Calu3 (cell line): Measurements from ENCODE around the gene EXD2. TPM values are rescaled to one million over a fixed set of nuclear protein-coding genes. Genes with fewer than 3 reads are reported as not detected.
"Not testable (repeated sequence)": the region's sequence is repeated elsewhere in the genome, so short reads cannot be mapped to it uniquely, and the experiment has no call there.

Experiments
- BruUV-seq: library from RNA; stranded (reverse); fragments of 400-500 nt; replicated peaks from 2 replicates; lab custom pipeline; 2021; lab: Mats Ljungman, UMichigan
- CTCF ChIA-PET: fragments of 300-600 bp; sonication (Branson Sonifier 250); formaldehyde crosslinking; loops from one replicate; lab custom pipeline; 2022; ENCODE audit warnings: antibody characterized with exemption; lab: Charles Lee
- DNase-seq: peaks from one replicate; pipeline ENCODE4 v3.0.0; 2022
- H3K27ac Mint-ChIP-seq: one replicate; pipeline ENCODE4 v1.8.0; 2022; ENCODE audit warnings: mixed read lengths; ENCODE audit not compliant: unreplicated experiment
- H3K27me3 Mint-ChIP-seq: one replicate; pipeline ENCODE4 v1.8.0; 2022; ENCODE audit warnings: mixed read lengths; ENCODE audit not compliant: unreplicated experiment
- H3K36me3 Mint-ChIP-seq: one replicate; pipeline ENCODE4 v1.8.0; 2022; ENCODE audit warnings: mild to moderate bottlenecking, moderate library complexity, mixed read lengths; ENCODE audit not compliant: insufficient read depth, unreplicated experiment
- H3K4me1 Mint-ChIP-seq: one replicate; pipeline ENCODE4 v1.8.0; 2022; ENCODE audit warnings: mild to moderate bottlenecking, low read depth, mixed read lengths; ENCODE audit not compliant: unreplicated experiment
- H3K4me3 Mint-ChIP-seq: one replicate; pipeline ENCODE4 v1.8.0; 2022; ENCODE audit warnings: mild to moderate bottlenecking, low read depth, moderate library complexity, mixed read lengths; ENCODE audit not compliant: unreplicated experiment
- H3K9me3 Mint-ChIP-seq: one replicate; pipeline ENCODE4 v1.8.0; 2022; ENCODE audit warnings: low read depth, mixed read lengths; ENCODE audit not compliant: unreplicated experiment
- intact Hi-C: fragments of 100-400 bp; cut with micrococcal nuclease; formaldehyde crosslinking; loops from one replicate; pipeline ENCODE4 v1.10.0; 2022; ENCODE audit not compliant: unreplicated experiment
- total RNA-seq: library from RNA; stranded (reverse); gene quantifications from 2 replicates; pipeline ENCODE4 v1.2.3, GENCODE V29; 2022
- TF ChIP-seq, protein P1 (sequence below): fragments of 200-600 bp; IDR thresholded peaks from one replicate; pipeline ENCODE4 v1.8.0; 2022; ENCODE audit warnings: antibody characterized with exemption; ENCODE audit not compliant: unreplicated experiment

The EXD2 gene
- total RNA-seq, 1 experiment from 2014 or later: 13.1 TPM

DNA sequence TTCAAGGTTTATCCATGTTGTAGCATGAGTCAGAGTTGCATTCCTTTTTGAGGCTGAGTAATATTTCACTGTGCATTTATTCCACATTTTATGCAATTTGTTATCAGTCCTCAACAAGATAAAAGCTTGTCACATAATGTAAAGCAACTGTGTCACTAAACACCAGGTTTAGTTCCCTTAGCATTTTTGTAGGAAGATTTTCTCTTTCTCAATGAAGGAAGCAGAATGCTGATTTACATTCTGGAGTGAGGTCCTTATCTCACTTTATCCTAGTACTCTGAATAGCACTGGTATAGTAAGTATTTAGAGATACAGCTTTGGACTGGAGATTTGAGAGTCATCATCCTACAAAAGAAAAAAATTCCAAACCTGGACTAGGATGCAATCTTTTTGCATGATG is 9.8 kb upstream of the EXD2 start:
- Mint-ChIP-seq H3K4me1 (no peaks in the 10 kb centered on the region), H3K36me3 (no peaks in the 10 kb centered on the region), H3K9me3 (no peaks in the 10 kb centered on the region), H3K4me3 (no peak overlapping the region), H3K27me3 (peaks cover 39% of the 10 kb centered on the region), H3K27ac (no peak overlapping the region)
- TF ChIP-seq, protein P1, sequence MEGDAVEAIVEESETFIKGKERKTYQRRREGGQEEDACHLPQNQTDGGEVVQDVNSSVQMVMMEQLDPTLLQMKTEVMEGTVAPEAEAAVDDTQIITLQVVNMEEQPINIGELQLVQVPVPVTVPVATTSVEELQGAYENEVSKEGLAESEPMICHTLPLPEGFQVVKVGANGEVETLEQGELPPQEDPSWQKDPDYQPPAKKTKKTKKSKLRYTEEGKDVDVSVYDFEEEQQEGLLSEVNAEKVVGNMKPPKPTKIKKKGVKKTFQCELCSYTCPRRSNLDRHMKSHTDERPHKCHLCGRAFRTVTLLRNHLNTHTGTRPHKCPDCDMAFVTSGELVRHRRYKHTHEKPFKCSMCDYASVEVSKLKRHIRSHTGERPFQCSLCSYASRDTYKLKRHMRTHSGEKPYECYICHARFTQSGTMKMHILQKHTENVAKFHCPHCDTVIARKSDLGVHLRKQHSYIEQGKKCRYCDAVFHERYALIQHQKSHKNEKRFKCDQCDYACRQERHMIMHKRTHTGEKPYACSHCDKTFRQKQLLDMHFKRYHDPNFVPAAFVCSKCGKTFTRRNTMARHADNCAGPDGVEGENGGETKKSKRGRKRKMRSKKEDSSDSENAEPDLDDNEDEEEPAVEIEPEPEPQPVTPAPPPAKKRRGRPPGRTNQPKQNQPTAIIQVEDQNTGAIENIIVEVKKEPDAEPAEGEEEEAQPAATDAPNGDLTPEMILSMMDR: no peak
- intact Hi-C loops: no loop called here
- DNase-seq: no peak
- no TSS peak for BruUV-seq
- CTCF ChIA-PET: no interaction called here

DNA sequence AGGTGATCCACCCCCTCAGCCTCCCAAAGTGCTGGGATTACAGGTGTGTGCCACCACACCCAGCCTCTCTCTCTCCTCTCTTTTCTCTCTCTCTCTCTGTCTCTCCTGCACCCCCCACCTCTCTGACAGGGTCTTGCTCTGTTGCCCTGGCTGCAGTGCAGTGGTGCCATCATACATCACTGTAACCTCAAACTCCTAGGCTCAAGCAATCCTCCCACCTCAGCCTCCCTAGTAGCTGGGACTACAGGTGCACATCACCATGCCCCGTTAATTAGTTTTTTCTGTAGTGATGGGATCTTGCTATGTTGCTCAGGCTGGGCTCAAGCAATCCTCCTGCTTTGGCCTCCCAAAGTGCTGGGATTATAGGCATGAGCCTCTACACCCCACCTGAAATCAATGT is 8.7 kb upstream of the EXD2 start:
- CTCF ChIA-PET: not testable (repeated sequence)

DNA sequence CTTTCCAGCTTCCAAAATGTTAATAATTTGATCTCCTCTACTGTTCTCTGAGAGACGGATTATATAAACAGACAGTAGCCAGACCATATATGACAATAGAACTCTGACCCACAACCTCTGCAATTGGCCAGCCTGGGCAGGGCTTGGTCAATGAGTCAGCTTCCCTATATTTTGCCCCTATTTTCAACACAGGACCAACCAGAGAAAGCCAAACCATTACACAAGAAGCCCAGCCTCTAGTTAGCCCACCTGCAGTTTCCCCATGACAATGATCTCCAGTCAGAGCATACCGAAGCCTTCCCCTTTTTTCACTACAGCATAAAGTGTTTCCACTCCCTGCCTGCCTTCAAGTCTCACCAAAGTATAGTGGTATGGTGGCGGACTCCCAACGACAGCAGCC is 7.6 kb upstream of the EXD2 start:
- Mint-ChIP-seq H3K4me1 (no peaks in the 10 kb centered on the region), H3K27ac (no peak overlapping the region), H3K9me3 (no peaks in the 10 kb centered on the region), H3K36me3 (no peaks in the 10 kb centered on the region), H3K27me3 (peaks cover 36% of the 10 kb centered on the region), H3K4me3 (no peak overlapping the region)
- BruUV-seq: no TSS peak
- CTCF ChIA-PET: interaction anchor here (0.6 kb wide), 1 partner anchor 138 kb away, joined by 3 read pairs; no protein-coding TSS in a partner anchor
- no peak for DNase-seq
- intact Hi-C loops: no loop called here
- TF ChIP-seq, protein P1: no peak

More for the DNA sequence above, 8.7 kb upstream of the EXD2 start:
- DNase-seq, BruUV-seq, H3K9me3 Mint-ChIP-seq, H3K36me3 Mint-ChIP-seq, H3K4me3 Mint-ChIP-seq, H3K4me1 Mint-ChIP-seq, intact Hi-C loops, H3K27ac Mint-ChIP-seq: not testable (repeated sequence)
- H3K27me3 Mint-ChIP-seq: peaks cover 28% of the 10 kb centered on the region

DNA sequence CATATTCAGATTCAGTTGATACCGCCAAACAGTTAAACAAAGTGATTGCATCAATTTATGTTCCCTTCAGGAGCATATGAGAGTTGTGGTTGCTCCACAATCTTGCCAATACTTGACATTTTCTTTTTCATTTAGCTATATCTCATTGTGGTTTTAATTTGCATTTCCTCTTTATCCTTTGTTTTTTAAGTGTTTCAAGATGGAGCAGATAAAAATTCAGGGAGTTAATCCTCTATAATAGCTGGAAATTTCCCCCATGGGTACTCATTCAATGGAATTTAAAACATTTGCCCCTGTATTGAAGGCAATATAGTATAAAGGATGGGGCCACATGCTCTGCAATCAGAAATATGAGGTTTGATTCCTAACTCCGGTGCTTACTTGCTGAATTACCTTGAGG is 1.1 kb upstream of the EXD2 start:
- intact Hi-C loops: loop anchor here (10.0 kb wide), 1 partner anchor 65 kb away; no protein-coding TSS in a partner anchor
- peaks cover 13% of the 10 kb centered on the region for H3K27me3 Mint-ChIP-seq
- CTCF ChIA-PET: no interaction called here
- H3K4me1 Mint-ChIP-seq: no peaks in the 10 kb centered on the region
- DNase-seq: no peak
- peaks cover 20% of the 10 kb centered on the region for H3K36me3 Mint-ChIP-seq
- no peak overlapping the region for H3K27ac Mint-ChIP-seq
- H3K9me3 Mint-ChIP-seq: no peaks in the 10 kb centered on the region
- H3K4me3 Mint-ChIP-seq: no peak overlapping the region
- TF ChIP-seq, protein P1: no peak
- BruUV-seq: no TSS peak

DNA sequence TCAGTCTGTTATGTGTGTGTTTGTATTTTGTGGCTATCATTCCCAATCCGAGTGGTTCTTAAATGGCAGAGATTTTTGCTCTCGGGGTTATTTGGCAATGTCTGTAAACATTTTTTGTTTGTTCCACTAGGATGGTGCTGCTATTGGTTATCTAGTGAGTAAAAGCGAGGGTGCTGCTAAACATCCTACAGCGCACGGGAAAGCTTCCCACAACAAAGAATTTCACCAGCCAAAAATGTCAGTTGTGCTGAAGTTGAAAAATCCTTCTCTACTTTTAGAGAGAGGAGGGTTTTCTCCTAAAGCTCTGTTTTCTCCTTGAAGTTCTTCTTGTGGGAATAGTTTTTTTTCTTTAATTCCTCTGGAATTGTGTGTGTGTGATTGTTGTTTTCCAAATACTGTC is 2.4 kb downstream of the EXD2 start:
- peaks cover 20% of the 10 kb centered on the region for H3K36me3 Mint-ChIP-seq
- CTCF ChIA-PET: no interaction called here
- intact Hi-C loops: loop anchor here (10.0 kb wide), 1 partner anchor 69 kb away; no protein-coding TSS in a partner anchor
- no peak overlapping the region for H3K27ac Mint-ChIP-seq
- H3K27me3 Mint-ChIP-seq: peaks cover 3% of the 10 kb centered on the region
- no peaks in the 10 kb centered on the region for H3K4me1 Mint-ChIP-seq
- no peaks in the 10 kb centered on the region for H3K9me3 Mint-ChIP-seq
- no peak for DNase-seq
- TF ChIP-seq, protein P1: no peak
- no TSS peak for BruUV-seq
- H3K4me3 Mint-ChIP-seq: no peak overlapping the region
